Measurements from ENCODE around the gene ASTN2. TPM values are rescaled to one million over a fixed set of nuclear protein-coding genes. Genes with fewer than 3 reads are reported as not detected.
"Not testable (repeated sequence)": the region's sequence is repeated elsewhere in the genome, so short reads cannot be mapped to it uniquely, and the experiment has no call there.

The ASTN2 gene
- total and polyA plus RNA-seq, 2 donors (not counting 3 experiments of a cell fraction or from before 2014, with no cell fraction given), result 1.0 to 1.9 TPM

DNA sequence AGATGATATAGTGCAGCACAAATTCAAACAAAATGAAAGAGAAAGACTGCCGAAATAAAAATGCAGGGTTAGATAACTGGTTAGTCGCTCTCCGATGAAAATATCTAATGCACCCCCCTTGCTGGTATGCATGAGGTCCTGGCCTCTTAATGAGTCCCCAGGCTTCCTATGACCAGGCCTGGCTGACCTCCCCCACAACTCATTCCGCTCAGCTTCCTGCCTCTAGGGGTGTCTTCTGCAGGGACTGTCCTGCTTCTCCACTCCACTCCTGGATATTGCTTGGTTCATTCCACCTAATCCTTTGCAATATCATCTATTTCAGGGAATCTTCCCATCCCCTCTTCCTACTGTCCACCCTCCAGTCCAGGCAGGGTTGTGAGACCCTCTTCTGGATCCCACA is 341.8 kb downstream of the ASTN2 start:
- TF ChIP-seq MYC (IDR thresholded peaks at IDR 0.05; ENCODE audit: low read depth, low read length), result no peak
- TF ChIP-seq GATA2 (IDR thresholded peaks at IDR 0.05; ENCODE audit: insufficient read depth, insufficient read length, low read depth, low read length), result no peak
- TF ChIP-seq JUN (IDR thresholded peaks at IDR 0.05; ENCODE audit: borderline replicate concordance, insufficient read depth, insufficient read length, low read depth), result no peak
- Histone ChIP-seq H3K4me1 (ENCODE audit: control insufficient read depth, extremely low read depth, insufficient read depth, low read length) (no peaks in the 10 kb centered on the region), H3K36me3 (ENCODE audit: control insufficient read depth in 2 of 2, extremely low read depth in 1 of 2, insufficient read depth in 2 of 2, low read length in 2 of 2) (no peaks in the 10 kb centered on the region), H3K79me2 (ENCODE audit: control insufficient read depth, insufficient read depth, low read length) (no peaks in the 10 kb centered on the region), H3K27ac (ENCODE audit: insufficient read depth, low read depth, low read length) (no peak overlapping the region), H3K27me3 (ENCODE audit: control insufficient read depth in 2 of 2, insufficient read depth in 2 of 2, low read length in 2 of 2) (no peaks in the 10 kb centered on the region), H2AFZ (ENCODE audit: low read depth, low read length) (no peak overlapping the region), H3K4me2 (ENCODE audit: insufficient read depth, low read length) (no peak overlapping the region), H3K9ac (replicated peaks; ENCODE audit: extremely low read depth, insufficient read depth, low read length) (no peak overlapping the region), H4K20me1 (replicated peaks; ENCODE audit: control insufficient read depth, extremely low read depth, insufficient read depth, low read length) (no peaks in the 10 kb centered on the region), H3K9me3 (replicated peaks; ENCODE audit: control insufficient read depth, insufficient read depth, low read length) (peaks cover 2% of the 10 kb centered on the region), H3K4me3 (replicated peaks in 1 of 3; ENCODE audit: insufficient read depth in 1 of 3, low read depth in 1 of 3, low read length in 3 of 3) (no peak overlapping the region), H3K9me1 (replicated peaks; ENCODE audit: control insufficient read depth, extremely low read depth, insufficient read depth, low read length) (no peaks in the 10 kb centered on the region)
- FAIRE-seq (no peak), DNase-seq (ENCODE audit: low read depth, low spot score) (no peak)
- dilution Hi-C loops (cut with MboI; ENCODE audit: extremely low pct_ligation_motif_present, low sequenced_read_pairs), result no loop called here
- ChIA-PET CTCF (no interaction called here), POLR2A (no interaction called here)
- intact Hi-C loops (cut with micrococcal nuclease), result no loop called here
- no TSS peak for BruUV-seq (replicated peaks)

DNA sequence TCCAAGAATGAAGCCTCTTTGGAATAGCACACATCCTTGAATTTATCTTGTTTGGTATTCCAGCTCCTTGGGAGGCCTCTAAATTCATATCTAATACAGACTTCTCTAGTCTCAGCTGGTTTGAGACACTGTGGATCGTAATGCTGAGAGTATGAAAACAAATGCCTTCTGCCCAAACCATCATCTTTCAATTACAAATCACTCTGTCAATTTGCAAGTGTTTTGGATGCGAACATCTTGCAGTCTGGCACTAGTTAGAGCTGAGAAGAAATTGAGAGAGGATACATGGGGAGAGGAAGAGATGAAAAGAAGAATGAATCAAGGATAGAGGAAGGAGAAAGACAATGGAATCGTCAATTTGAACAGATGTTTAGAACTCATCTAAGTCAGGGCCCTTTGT is 342.6 kb downstream of the ASTN2 start:
- intact Hi-C loops (cut with micrococcal nuclease) (no loop called here), dilution Hi-C loops (cut with MboI; ENCODE audit: extremely low pct_ligation_motif_present, low sequenced_read_pairs) (no loop called here)
- Histone ChIP-seq H3K27ac (ENCODE audit: insufficient read depth, low read depth, low read length) (no peak overlapping the region), H4K20me1 (replicated peaks; ENCODE audit: control insufficient read depth, extremely low read depth, insufficient read depth, low read length) (no peaks in the 10 kb centered on the region), H3K9me1 (replicated peaks; ENCODE audit: control insufficient read depth, extremely low read depth, insufficient read depth, low read length) (no peaks in the 10 kb centered on the region), H3K9me3 (replicated peaks; ENCODE audit: control insufficient read depth, insufficient read depth, low read length) (peaks cover 2% of the 10 kb centered on the region), H3K4me1 (ENCODE audit: control insufficient read depth, extremely low read depth, insufficient read depth, low read length) (no peaks in the 10 kb centered on the region), H3K36me3 (ENCODE audit: control insufficient read depth in 2 of 2, extremely low read depth in 1 of 2, insufficient read depth in 2 of 2, low read length in 2 of 2) (no peaks in the 10 kb centered on the region), H2AFZ (ENCODE audit: low read depth, low read length) (no peak overlapping the region), H3K4me2 (ENCODE audit: insufficient read depth, low read length) (no peak overlapping the region), H3K79me2 (ENCODE audit: control insufficient read depth, insufficient read depth, low read length) (no peaks in the 10 kb centered on the region), H3K27me3 (ENCODE audit: control insufficient read depth in 2 of 2, insufficient read depth in 2 of 2, low read length in 2 of 2) (no peaks in the 10 kb centered on the region), H3K9ac (replicated peaks; ENCODE audit: extremely low read depth, insufficient read depth, low read length) (no peak overlapping the region), H3K4me3 (replicated peaks in 1 of 3; ENCODE audit: insufficient read depth in 1 of 3, low read depth in 1 of 3, low read length in 3 of 3) (no peak overlapping the region)
- POLR2A ChIA-PET, result no interaction called here
- DNase-seq (ENCODE audit: low read depth, low spot score) (no peak), FAIRE-seq (no peak)
- CTCF ChIA-PET, result no interaction called here
- BruUV-seq (replicated peaks), result no TSS peak
- no peak for TF ChIP-seq EZH2 (IDR thresholded peaks at IDR 0.05; ENCODE audit: borderline replicate concordance, low read depth, low read length, severe bottlenecking)
- no peak for TF ChIP-seq POLR2A (IDR thresholded peaks at IDR 0.05; ENCODE audit: low read depth, low read length)
- TF ChIP-seq MYC (IDR thresholded peaks at IDR 0.05; ENCODE audit: low read depth, low read length), result no peak
- TF ChIP-seq GATA2 (IDR thresholded peaks at IDR 0.05; ENCODE audit: insufficient read depth, insufficient read length, low read depth, low read length), result no peak
- TF ChIP-seq POLR2AphosphoS5 (IDR thresholded peaks at IDR 0.05; ENCODE audit: insufficient read depth, low read depth, low read length), result no peak
- no peak for TF ChIP-seq JUN (IDR thresholded peaks at IDR 0.05; ENCODE audit: borderline replicate concordance, insufficient read depth, insufficient read length, low read depth)
- TF ChIP-seq, protein P1, sequence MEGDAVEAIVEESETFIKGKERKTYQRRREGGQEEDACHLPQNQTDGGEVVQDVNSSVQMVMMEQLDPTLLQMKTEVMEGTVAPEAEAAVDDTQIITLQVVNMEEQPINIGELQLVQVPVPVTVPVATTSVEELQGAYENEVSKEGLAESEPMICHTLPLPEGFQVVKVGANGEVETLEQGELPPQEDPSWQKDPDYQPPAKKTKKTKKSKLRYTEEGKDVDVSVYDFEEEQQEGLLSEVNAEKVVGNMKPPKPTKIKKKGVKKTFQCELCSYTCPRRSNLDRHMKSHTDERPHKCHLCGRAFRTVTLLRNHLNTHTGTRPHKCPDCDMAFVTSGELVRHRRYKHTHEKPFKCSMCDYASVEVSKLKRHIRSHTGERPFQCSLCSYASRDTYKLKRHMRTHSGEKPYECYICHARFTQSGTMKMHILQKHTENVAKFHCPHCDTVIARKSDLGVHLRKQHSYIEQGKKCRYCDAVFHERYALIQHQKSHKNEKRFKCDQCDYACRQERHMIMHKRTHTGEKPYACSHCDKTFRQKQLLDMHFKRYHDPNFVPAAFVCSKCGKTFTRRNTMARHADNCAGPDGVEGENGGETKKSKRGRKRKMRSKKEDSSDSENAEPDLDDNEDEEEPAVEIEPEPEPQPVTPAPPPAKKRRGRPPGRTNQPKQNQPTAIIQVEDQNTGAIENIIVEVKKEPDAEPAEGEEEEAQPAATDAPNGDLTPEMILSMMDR (IDR thresholded peaks at IDR 0.05; ENCODE audit: extremely low read depth in 1 of 2, insufficient read depth in 1 of 2, low read depth in 1 of 2, low read length in 2 of 2), result no peak
- no peak for TF ChIP-seq FOS (IDR thresholded peaks at IDR 0.05; ENCODE audit: borderline replicate concordance, insufficient read depth, low read length)
- TF ChIP-seq, protein P2, sequence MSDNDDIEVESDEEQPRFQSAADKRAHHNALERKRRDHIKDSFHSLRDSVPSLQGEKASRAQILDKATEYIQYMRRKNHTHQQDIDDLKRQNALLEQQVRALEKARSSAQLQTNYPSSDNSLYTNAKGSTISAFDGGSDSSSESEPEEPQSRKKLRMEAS (IDR thresholded peaks at IDR 0.05; ENCODE audit: insufficient read depth, insufficient read length), result no peak

GRCh38 chr9:117071673-117072207 is 343.1 kb downstream of the ASTN2 start:
- H3K36me3 ChIP-seq (ENCODE audit: control insufficient read depth in 2 of 2, extremely low read depth in 1 of 2, insufficient read depth in 2 of 2, low read length in 2 of 2); H3K4me1 ChIP-seq (ENCODE audit: control insufficient read depth, extremely low read depth, insufficient read depth, low read length); dilution Hi-C loops (cut with MboI; ENCODE audit: extremely low pct_ligation_motif_present, low sequenced_read_pairs); H3K9ac ChIP-seq (replicated peaks; ENCODE audit: extremely low read depth, insufficient read depth, low read length); H3K9me1 ChIP-seq (replicated peaks; ENCODE audit: control insufficient read depth, extremely low read depth, insufficient read depth, low read length); H2AFZ ChIP-seq (ENCODE audit: low read depth, low read length); H3K79me2 ChIP-seq (ENCODE audit: control insufficient read depth, insufficient read depth, low read length); H3K4me2 ChIP-seq (ENCODE audit: insufficient read depth, low read length); DNase-seq (ENCODE audit: low read depth, low spot score); intact Hi-C loops (cut with micrococcal nuclease); H3K4me3 ChIP-seq (replicated peaks in 1 of 3; ENCODE audit: insufficient read depth in 1 of 3, low read depth in 1 of 3, low read length in 3 of 3); H3K27me3 ChIP-seq (ENCODE audit: control insufficient read depth in 2 of 2, insufficient read depth in 2 of 2, low read length in 2 of 2); H3K9me3 ChIP-seq (replicated peaks; ENCODE audit: control insufficient read depth, insufficient read depth, low read length); BruUV-seq (replicated peaks); H3K27ac ChIP-seq (ENCODE audit: insufficient read depth, low read depth, low read length); FAIRE-seq; H4K20me1 ChIP-seq (replicated peaks; ENCODE audit: control insufficient read depth, extremely low read depth, insufficient read depth, low read length); CTCF ChIA-PET; POLR2A ChIA-PET: not testable (repeated sequence)

Measured in endothelial cell of umbilical vein (primary cell).